ENCODE measurements around the gene GPX2.

GPX2 gene

DNA sequence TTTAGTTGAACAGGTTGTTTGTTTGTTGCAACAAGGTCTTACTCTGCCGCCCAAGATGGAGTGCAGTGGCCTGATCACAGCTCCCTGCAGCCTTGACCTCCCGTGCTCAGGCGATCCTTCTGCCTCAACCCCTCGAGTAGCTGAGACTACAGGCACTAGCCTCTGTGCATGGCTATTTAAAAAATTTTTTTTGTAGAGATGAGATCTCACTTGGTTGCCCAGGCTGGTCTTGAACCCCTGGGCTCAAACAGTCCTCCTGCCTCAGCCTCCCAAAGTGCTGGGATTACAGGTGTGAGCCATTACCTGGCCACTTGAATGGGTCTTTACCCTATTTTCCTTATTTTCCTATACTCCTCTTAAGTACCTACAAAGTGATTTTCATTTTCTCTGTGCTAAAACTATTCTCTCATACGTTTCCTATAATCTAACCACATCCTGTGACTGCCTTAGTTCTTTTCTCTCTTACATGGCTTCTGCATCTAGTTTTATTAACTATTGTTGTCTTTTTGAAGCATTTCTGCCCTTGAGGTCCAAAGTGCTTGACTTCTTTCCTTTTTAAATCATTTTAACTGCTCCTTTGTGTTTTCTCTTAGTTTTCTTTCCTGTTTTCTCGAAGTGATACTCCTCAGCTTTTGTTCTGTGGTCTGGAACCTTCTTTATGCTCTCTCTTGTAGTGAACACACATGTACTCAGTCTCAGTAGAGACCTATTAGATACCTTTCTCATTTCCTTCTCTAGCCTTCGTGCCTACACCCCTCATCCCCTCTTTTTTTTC, 14.1 kb downstream of the GPX2 start:
- Histone ChIP-seq H3K27me3 (ENCODE audit: insufficient read depth, low read length, poor library complexity, severe bottlenecking) (no peaks in the 10 kb centered on the region), H4K20me1 (ENCODE audit: insufficient read depth, low read length, poor library complexity, severe bottlenecking) (no peaks in the 10 kb centered on the region), H3K4me3 (ENCODE audit: low read length, poor library complexity, severe bottlenecking) (peak overlapping the region; percentile 58), H3K9me2 (replicated peaks; ENCODE audit: low read depth, low read length) (no peaks in the 10 kb centered on the region), H3K9me3 (ENCODE audit: insufficient read depth, low read depth, low read length) (no peaks in the 10 kb centered on the region), H3K9ac (ENCODE audit: low read depth, low read length, poor library complexity, severe bottlenecking) (peak overlapping the region; percentile 64), H2AFZ (ENCODE audit: low read length) (peak overlapping the region; percentile 39; the same call in 1 of the 2 replicates), H3F3A (ENCODE audit: low read depth) (peaks cover 15% of the 10 kb centered on the region), H3K4me2 (ENCODE audit: low read depth, low read length, poor library complexity, severe bottlenecking) (peak overlapping the region; percentile 71), H3K36me3 (ENCODE audit: insufficient read depth, low read length) (peaks cover 22% of the 10 kb centered on the region; the same call in 1 of the 2 replicates), H3K4me1 (ENCODE audit: insufficient read depth, low read length, poor library complexity, severe bottlenecking) (peaks cover 45% of the 10 kb centered on the region), H3K79me2 (ENCODE audit: insufficient read depth, low read length) (peaks cover 13% of the 10 kb centered on the region; the same call in 1 of the 2 replicates)
- TF ChIP-seq, protein P1, sequence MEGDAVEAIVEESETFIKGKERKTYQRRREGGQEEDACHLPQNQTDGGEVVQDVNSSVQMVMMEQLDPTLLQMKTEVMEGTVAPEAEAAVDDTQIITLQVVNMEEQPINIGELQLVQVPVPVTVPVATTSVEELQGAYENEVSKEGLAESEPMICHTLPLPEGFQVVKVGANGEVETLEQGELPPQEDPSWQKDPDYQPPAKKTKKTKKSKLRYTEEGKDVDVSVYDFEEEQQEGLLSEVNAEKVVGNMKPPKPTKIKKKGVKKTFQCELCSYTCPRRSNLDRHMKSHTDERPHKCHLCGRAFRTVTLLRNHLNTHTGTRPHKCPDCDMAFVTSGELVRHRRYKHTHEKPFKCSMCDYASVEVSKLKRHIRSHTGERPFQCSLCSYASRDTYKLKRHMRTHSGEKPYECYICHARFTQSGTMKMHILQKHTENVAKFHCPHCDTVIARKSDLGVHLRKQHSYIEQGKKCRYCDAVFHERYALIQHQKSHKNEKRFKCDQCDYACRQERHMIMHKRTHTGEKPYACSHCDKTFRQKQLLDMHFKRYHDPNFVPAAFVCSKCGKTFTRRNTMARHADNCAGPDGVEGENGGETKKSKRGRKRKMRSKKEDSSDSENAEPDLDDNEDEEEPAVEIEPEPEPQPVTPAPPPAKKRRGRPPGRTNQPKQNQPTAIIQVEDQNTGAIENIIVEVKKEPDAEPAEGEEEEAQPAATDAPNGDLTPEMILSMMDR (conservative IDR thresholded peaks at IDR 0.05; ENCODE audit: low read length): no peak
- TF ChIP-seq EZH2phosphoT487 (IDR thresholded peaks at IDR 0.05; ENCODE audit: borderline replicate concordance): no peak

DNA sequence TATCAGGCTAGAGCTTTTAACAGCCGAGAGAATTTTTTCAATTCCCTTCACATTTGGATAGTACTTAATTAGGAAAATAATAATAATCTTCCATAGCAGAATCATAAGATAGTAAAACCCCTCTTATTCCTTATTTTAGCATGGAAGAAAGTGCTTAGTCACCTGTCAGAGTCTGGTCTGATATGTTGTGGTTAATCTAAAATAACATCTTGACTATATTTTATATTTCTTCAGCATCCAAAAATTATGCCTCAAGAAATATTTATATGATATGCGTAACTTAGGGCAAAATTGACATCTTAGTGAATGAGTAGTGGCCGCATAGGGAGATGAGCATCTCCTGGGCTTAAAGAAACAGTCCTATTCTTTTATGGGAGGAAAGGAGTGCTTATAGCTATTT, 15.5 kb downstream of the GPX2 start:
- Histone ChIP-seq H3K4me3 (ENCODE audit: low read length, poor library complexity, severe bottlenecking) (peak overlapping the region; percentile 28), H3K27me3 (ENCODE audit: insufficient read depth, low read length, poor library complexity, severe bottlenecking) (no peaks in the 10 kb centered on the region), H3K9me3 (ENCODE audit: insufficient read depth, low read depth, low read length) (no peaks in the 10 kb centered on the region), H2AFZ (ENCODE audit: low read length) (no peak overlapping the region), H3K9ac (ENCODE audit: low read depth, low read length, poor library complexity, severe bottlenecking) (peak overlapping the region; percentile 37), H4K20me1 (ENCODE audit: insufficient read depth, low read length, poor library complexity, severe bottlenecking) (no peaks in the 10 kb centered on the region), H3F3A (ENCODE audit: low read depth) (peaks cover 15% of the 10 kb centered on the region), H3K9me2 (replicated peaks; ENCODE audit: low read depth, low read length) (no peaks in the 10 kb centered on the region), H3K4me2 (ENCODE audit: low read depth, low read length, poor library complexity, severe bottlenecking) (peak overlapping the region; percentile 71), H3K36me3 (ENCODE audit: insufficient read depth, low read length) (peaks cover 8% of the 10 kb centered on the region; the same call in 1 of the 2 replicates), H3K79me2 (ENCODE audit: insufficient read depth, low read length) (peaks cover 13% of the 10 kb centered on the region; the same call in 1 of the 2 replicates), H3K4me1 (ENCODE audit: insufficient read depth, low read length, poor library complexity, severe bottlenecking) (peaks cover 45% of the 10 kb centered on the region)
- TF ChIP-seq, protein P1 (conservative IDR thresholded peaks at IDR 0.05; ENCODE audit: low read length): no peak
- no peak for TF ChIP-seq EZH2phosphoT487 (IDR thresholded peaks at IDR 0.05; ENCODE audit: borderline replicate concordance)

DNA sequence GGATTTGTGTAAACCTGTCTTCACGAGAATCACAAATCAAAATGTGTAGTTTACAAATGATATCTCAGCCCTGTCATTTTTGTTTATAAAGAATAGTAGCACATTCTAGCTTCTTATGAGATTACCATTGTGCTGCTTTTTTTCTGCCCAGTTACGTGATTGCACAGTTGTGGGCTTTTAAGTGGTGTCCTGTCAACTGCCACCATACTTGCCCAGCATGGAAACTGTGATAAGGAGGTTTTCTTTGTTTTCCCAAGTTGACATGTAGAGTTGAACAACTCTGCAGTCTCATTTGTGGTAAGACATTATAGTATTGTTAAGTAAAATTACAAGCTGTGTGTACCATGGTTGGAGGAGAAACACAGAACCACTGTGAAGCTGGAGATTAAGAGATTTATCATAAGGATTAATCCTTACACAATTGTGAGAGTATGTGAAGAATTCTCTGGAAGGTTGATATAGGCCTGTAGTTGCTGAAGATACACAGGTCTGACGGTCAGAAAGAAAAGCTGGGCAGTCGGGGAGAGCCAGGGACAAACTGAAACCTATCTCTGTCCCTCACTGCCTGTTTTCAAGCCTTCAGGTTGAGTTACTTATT, 16.0 kb downstream of the GPX2 start:
- no peak for TF ChIP-seq EZH2phosphoT487 (IDR thresholded peaks at IDR 0.05; ENCODE audit: borderline replicate concordance)
- TF ChIP-seq, protein P1 (conservative IDR thresholded peaks at IDR 0.05; ENCODE audit: low read length): no peak
- no peaks in the 10 kb centered on the region for H3K27me3 ChIP-seq (ENCODE audit: insufficient read depth, low read length, poor library complexity, severe bottlenecking)
- no peaks in the 10 kb centered on the region for H3K9me2 ChIP-seq (replicated peaks; ENCODE audit: low read depth, low read length)
- no peaks in the 10 kb centered on the region for H4K20me1 ChIP-seq (ENCODE audit: insufficient read depth, low read length, poor library complexity, severe bottlenecking)
- peaks cover 15% of the 10 kb centered on the region for H3F3A ChIP-seq (ENCODE audit: low read depth)
- no peak overlapping the region for H2AFZ ChIP-seq (ENCODE audit: low read length)
- peak overlapping the region; percentile 37 for H3K9ac ChIP-seq (ENCODE audit: low read depth, low read length, poor library complexity, severe bottlenecking)
- no peaks in the 10 kb centered on the region for H3K9me3 ChIP-seq (ENCODE audit: insufficient read depth, low read depth, low read length)
- H3K79me2 ChIP-seq (ENCODE audit: insufficient read depth, low read length): peaks cover 13% of the 10 kb centered on the region; the same call in 1 of the 2 replicates
- peak overlapping the region; percentile 28 for H3K4me3 ChIP-seq (ENCODE audit: low read length, poor library complexity, severe bottlenecking)
- H3K4me1 ChIP-seq (ENCODE audit: insufficient read depth, low read length, poor library complexity, severe bottlenecking): peaks cover 45% of the 10 kb centered on the region
- peak overlapping the region; percentile 71 for H3K4me2 ChIP-seq (ENCODE audit: low read depth, low read length, poor library complexity, severe bottlenecking)
- peaks cover 7% of the 10 kb centered on the region; the same call in 1 of the 2 replicates for H3K36me3 ChIP-seq (ENCODE audit: insufficient read depth, low read length)
